Measurements from ENCODE around the gene SLC16A2.

SLC16A2 gene

GRCh38 chrX:74536832-74537371 lies 115.6 kb downstream of the SLC16A2 start:
- POLR2A ChIA-PET = interaction anchor here (0.7 to 1.0 kb wide), 3 partner anchors 8 to 117 kb away, joined by 3 read pairs; no protein-coding TSS in a partner anchor
- peaks cover 7% of the 10 kb centered on the region; the same call in 1 of the 2 replicates for H3K4me1 ChIP-seq (ENCODE audit: control insufficient read depth, insufficient read depth, low read length)
- peaks cover 0 to 3% of the 10 kb centered on the region in 2 experiments; a peak in 1 of 3 replicates for H3K36me3 ChIP-seq (ENCODE audit: control insufficient read depth in 2 of 2, insufficient read depth in 1 of 2, low read length in 2 of 2)
- H3K4me3 ChIP-seq (ENCODE audit: low read depth, low read length) = peak overlapping the region; percentile 33
- TF ChIP-seq KLF17 (tag by site-specific recombination; IDR thresholded peaks at IDR 0.05) (no peak), GLI4 (tag by site-specific recombination; IDR thresholded peaks at IDR 0.05) (no peak), ZBTB26 (tag by site-specific recombination; optimal IDR thresholded peaks at IDR 0.05) (peak; percentile 6), ZBTB17 (tag by site-specific recombination; IDR thresholded peaks at IDR 0.05) (peak; percentile 19; the same call in 1 of the 2 replicates), ZNF48 (tag by site-specific recombination; IDR thresholded peaks at IDR 0.05) (no peak), ZIC2 (tag by site-specific recombination; IDR thresholded peaks at IDR 0.05) (peak; percentile 82), EGR2 (tag by site-specific recombination; IDR thresholded peaks at IDR 0.05; ENCODE audit: low read depth) (peak; percentile 49; the same call in 1 of the 2 replicates), SP3 (tag by site-specific recombination; IDR thresholded peaks at IDR 0.05) (0 out of 2 replicates have a peak, but pooled peaks have one; percentile 3), ZNF354C (tag by site-specific recombination; IDR thresholded peaks at IDR 0.05; ENCODE audit: borderline replicate concordance, low read depth) (no peak), ZNF248 (tag by site-specific recombination; IDR thresholded peaks at IDR 0.05) (no peak), ZBTB20 (tag by site-specific recombination; IDR thresholded peaks at IDR 0.05) (peak; percentile 41; the same call in 1 of the 2 replicates), ZSCAN23 (tag by site-specific recombination; IDR thresholded peaks at IDR 0.05) (no peak), ZXDB (tag by site-specific recombination; IDR thresholded peaks at IDR 0.05) (0 out of 2 replicates have a peak, but pooled peaks have one; percentile 79), ZNF830 (tag by site-specific recombination; IDR thresholded peaks at IDR 0.05; ENCODE audit: low read depth) (no peak), GLIS2 (tag by site-specific recombination; IDR thresholded peaks at IDR 0.05) (0 out of 2 replicates have a peak, but pooled peaks have one; percentile 3), ZNF341 (tag by site-specific recombination; IDR thresholded peaks at IDR 0.05; ENCODE audit: low read depth) (0 out of 2 replicates have a peak, but pooled peaks have one; percentile 7), ZNF777 (tag by site-specific recombination; IDR thresholded peaks at IDR 0.05; ENCODE audit: borderline replicate concordance) (peak; percentile 35; the same call in 1 of the 2 replicates), GLIS1 (tag by site-specific recombination; IDR thresholded peaks at IDR 0.05) (peak; percentile 21; the same call in 1 of the 2 replicates)
- TF ChIP-seq, protein P1, sequence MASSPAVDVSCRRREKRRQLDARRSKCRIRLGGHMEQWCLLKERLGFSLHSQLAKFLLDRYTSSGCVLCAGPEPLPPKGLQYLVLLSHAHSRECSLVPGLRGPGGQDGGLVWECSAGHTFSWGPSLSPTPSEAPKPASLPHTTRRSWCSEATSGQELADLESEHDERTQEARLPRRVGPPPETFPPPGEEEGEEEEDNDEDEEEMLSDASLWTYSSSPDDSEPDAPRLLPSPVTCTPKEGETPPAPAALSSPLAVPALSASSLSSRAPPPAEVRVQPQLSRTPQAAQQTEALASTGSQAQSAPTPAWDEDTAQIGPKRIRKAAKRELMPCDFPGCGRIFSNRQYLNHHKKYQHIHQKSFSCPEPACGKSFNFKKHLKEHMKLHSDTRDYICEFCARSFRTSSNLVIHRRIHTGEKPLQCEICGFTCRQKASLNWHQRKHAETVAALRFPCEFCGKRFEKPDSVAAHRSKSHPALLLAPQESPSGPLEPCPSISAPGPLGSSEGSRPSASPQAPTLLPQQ (tag by site-specific recombination; IDR thresholded peaks at IDR 0.05) = 0 out of 2 replicates have a peak, but pooled peaks have one; percentile 24
- TF ChIP-seq, protein P2, sequence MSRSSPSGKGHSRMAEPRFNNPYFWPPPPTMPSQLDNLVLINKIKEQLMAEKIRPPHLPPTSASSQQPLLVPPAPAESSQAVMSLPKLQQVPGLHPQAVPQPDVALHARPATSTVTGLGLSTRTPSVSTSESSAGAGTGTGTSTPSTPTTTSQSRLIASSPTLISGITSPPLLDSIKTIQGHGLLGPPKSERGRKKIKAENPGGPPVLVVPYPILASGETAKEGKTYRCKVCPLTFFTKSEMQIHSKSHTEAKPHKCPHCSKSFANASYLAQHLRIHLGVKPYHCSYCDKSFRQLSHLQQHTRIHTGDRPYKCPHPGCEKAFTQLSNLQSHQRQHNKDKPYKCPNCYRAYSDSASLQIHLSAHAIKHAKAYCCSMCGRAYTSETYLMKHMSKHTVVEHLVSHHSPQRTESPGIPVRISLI (tag by site-specific recombination; IDR thresholded peaks at IDR 0.05) = no peak
- TF ChIP-seq, protein P3, sequence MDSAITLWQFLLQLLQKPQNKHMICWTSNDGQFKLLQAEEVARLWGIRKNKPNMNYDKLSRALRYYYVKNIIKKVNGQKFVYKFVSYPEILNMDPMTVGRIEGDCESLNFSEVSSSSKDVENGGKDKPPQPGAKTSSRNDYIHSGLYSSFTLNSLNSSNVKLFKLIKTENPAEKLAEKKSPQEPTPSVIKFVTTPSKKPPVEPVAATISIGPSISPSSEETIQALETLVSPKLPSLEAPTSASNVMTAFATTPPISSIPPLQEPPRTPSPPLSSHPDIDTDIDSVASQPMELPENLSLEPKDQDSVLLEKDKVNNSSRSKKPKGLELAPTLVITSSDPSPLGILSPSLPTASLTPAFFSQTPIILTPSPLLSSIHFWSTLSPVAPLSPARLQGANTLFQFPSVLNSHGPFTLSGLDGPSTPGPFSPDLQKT (IDR thresholded peaks at IDR 0.05; ENCODE audit: borderline replicate concordance, low read depth, low read length) = no peak
- CTCF ChIA-PET = interaction anchor here (0.7 to 1.0 kb wide), 3 partner anchors 9 to 296 kb away, joined by 3 read pairs; no protein-coding TSS in a partner anchor
- H3K9me3 ChIP-seq (ENCODE audit: control insufficient read depth, insufficient read depth, low read depth, low read length) = no peaks in the 10 kb centered on the region; the same call in 1 of the 2 replicates
- H3K27ac ChIP-seq (ENCODE audit: extremely low read depth, low read depth, low read length) = peak overlapping the region; percentile 90

Measured in HEK293 (cell line).